NCI-H1436 (cell line): ENCODE data around the gene PCGF2.
"Not testable (repeated sequence)": the region's sequence is repeated elsewhere in the genome, so short reads cannot be mapped to it uniquely, and the experiment has no call there.

Experiments used
- DNase-seq: peaks from one replicate; lab custom pipeline; 2025; lab: John Stamatoyannopoulos, UW

The PCGF2 gene

DNA sequence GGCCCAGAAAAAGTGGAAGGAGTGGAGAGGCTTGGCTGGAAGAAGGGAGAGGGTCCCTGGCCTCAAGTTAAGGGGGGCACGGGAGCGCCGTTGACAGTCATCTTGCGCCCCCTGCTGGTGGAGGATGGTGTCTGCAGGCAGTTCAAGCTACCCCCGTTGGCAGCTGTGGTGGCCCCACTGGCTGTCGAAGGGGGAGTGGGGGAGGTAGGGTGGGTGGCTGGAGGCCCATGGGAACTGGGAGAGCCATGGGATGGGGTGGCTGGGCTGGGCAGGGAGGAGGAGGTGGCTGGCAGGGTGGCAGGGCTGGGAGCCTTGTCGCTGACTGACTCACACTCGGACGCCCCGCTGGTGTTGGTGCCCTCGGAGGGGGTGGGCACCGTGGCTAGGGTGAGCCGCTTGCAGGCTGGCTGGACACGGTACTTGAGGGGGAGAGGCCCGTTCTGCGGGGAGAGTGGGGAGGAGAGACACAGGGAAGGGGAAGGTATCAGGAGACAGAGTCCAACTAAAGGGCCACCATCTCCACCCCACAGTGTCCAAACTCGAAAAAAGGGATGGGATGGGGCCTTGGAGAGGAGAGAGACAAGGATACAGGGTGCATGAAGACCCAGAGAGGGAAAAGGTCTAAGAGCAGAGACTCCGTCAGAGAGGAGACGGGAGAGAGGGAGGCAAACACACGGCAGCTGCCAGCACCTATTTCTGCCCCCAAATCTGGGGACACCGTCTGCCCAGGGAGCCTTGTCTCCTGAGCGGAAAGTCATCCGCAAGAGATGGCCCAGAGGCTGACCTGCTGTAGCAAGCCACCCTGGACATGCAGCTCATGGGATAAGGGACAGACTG is 12.8 kb downstream of the PCGF2 start:
- peak; percentile 61 for DNase-seq

DNA sequence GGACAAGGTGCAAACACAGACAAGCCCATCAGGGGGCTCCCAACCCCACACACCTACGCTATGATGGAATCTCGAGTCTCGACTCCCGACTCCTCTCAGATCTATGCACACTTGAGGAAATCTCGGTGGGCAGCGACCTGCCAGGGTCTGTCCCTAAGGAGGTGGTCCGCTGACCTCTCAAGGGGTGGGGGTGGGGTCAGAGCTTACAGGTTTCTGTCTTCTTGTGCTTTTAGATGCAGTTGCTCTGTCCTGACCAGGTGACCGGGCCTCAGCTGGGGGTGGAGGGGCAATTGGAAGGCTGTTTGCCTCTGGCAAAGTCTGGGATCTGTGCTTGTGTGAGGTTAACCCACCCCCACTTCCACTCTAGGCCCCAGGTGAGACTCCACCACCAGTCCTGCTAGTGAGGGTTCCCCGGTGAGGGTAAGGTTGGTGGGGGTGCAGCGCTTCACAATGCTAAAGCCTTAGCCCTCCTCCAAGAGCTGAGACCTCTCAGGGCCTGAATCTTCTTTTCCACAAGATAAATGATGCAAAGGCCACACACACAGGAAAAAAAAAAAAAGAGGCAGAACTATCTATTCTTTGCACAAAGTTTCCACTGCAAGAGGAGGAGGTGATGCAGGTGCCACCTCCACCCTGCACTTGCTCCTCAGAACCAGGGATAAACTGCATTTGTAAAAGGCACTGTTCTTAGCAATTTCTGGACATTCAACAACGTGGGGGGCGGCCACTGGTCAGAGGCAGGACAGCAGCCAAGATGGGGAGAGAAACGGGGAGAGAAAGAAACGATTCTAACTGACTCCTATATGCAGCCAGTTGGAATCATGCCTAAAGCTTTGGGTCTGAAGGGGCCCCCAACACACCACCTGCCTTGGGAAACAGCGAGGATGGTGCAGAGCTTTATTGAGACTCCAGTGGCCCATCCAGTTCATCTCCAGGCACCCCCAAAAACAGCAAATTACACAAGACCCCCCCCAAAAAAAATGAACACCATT is 13.9 kb downstream of the PCGF2 start:
- no peak for DNase-seq

DNA sequence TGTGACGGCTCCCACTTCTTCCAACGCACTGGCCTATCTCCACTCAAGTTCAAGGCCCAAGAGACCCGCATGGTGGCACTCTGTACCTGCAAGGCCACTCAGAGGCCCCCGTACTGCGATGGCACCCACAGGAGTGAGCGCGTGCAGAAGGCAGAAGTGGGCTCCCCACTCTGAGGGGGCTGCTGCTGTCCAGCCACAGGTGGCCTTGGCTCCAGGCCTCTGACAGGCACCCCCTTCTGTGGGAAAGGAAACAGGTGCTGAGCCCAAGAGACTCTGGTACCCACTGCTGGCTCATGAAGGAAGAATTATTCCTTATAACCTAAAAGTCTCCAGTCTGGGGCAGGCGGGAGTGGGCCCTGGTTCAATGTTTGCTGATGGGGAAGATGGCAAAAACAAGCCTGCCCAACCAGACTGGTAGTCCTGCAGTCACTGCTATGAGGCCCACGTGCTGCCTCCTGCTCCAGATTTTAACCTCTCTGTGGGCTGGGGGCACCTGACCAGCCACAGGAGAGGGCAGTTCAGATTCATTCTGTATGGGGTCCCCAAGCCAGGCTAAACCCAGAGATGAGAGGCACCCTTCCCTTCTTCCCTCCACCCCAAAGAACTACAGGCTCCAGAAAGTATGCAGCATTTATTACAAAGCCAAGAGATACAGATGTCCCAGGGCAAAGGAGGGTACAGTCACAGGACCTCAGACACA is 14.7 kb downstream of the PCGF2 start:
- no peak for DNase-seq

DNA sequence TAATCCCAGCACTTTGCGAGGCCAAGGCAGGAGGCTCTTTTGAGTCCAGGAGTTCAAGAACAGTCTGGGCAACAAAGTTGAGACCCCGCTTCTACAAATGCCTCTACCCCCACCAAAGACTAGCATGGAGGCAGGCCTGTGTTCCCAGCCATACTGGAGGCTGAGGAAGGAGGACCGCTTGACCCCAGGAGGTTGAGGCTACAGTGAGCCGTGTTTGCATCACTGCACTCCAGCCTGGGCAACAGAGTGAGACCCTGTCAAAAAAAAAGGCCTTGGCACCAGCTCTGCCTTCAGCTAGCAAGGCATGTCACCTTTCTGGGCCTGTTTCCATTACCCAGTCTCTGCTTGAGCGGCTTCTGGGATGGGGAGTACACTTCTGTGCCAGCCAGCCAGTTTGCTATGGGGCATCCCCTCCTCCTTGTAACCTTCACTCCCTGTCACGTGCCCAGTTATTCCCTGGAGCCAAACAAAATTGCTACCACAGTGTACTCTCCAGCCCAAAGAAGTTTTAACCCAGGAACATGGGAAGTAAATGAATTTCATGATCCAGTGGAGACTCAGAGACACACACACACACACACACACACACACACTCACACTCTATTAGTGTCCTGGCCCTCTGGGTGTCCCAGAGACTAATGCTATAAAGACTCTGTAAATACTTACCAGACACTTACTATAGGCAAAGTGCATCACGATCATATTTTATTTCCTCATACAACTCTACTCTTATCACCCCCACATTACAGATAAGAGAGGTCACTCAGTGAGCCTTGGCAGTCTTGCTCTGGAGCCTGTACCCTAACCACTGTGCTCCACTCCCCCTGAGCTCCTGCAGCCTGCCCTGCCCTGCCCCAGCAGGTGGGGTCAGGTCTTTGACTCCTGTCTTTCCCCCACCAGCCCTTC is 15.5 kb downstream of the PCGF2 start:
- DNase-seq, result no peak

DNA sequence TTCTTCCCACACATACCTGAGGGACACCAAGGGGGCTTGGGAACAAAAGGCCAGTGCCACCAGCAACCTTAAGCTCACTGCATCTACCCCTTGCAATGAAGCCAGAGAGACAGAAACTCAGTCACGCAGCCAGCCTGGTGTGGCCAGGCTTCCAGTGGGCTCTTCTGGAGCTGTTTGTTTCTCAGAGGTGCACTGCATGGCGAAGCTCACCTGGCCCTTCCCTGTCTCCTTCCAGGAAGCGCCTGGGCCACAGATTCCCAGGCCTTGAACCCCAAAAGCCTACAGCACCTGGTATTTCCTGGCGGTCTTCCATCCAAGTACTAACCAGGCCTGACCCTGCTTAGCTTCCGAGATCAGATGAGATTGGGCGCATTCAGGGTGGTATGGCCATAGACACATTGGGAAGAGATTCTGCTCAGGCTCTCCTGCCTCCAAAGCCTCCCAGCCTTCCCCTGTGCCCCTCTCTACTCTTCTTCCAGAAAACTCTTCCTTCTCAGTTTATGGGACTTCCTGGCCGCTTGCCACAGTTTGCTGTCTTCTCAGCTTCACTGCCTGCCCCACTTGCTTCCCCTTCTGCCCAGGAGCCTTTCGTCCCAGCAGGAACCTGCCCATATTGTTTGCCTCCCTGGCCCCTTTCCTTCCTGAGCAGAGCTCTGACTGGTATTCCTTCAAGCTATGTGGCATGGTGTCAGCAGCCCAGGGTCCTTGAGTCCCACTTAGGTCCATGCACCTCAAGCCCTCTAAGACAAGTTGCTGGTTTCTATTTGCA is 16.4 kb downstream of the PCGF2 start:
- no peak for DNase-seq

DNA sequence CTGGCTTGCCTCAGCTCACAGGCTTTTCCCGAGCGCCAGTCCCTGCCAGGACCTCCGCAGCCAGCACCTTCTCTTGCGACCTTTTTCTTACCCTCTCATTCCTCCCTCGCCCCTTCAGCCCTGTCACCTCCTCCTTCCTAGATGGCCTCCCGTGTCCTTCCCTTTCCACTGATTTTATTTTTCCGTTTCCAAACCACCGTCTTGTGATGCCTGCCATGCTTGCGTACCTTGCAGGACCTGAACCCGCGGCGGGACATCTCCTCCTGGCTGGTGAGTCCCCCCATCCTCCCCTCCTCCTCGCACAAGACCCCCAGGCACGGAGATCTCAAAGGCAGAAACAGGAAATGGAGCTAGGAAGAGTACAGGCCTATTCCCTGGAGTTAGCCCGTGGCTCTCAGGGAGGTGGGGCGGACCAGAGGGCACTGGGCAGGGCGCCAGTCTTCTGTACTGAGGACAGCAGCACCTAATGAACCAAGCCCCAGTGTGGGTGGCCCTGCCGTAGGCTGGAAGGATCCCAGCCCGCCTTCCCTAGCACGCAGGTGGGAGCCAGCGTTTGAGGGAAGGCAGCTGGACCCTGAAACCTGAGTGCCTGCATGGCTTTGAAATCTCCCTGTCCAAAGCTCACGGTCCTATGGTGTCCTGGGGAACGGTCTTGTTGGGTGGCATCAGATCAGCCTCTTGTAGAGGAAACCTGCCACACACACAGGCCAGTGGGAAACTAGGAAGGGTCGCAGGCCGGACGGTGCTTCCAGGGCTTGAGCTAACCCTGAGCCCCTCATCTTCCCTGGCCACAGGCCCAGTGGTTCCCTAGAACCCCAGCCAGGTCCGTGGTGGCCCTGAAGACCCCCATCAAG is 17.4 kb downstream of the PCGF2 start:
- peak; percentile 60 for DNase-seq

DNA sequence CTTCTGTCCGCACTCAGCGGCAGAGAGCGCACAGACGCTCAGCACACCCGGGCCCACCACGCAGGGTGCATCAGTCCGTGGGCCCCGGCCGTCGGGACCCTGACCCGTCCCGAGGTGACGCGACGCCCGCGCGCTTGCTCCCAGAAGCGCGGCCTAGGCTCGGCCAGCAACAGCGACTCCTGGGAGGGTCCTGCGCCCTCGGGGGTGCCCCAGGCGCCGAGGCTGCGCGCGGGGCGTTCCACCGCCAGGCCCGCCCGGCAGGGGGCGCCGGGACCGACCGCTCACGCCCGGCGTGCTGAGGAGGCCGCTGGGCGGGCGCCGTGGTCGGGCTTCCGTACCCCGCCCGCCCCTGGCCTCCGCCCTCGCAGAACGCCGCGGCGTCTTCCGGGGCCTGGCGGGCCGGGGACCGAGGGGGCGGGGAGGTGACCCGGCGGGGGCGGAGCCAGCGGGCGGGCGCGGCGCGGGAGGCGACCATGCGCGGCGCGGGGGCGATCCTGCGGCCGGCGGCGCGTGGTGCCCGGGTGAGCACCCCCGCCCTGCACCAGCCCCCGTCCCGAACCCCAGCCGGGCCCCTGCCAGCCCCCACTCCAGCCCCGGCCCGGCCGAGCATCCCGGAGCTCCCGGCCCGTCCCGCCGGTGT is 18.1 kb downstream of the PCGF2 start, which contains the start of gene CISD3:
Gene CISD3, plus strand, starts transcription at position 456 of the 640 bp plus-strand sequence. Its CDS starts 18 bp downstream, at position 474.
- DNase-seq, result peak; percentile 86

DNA sequence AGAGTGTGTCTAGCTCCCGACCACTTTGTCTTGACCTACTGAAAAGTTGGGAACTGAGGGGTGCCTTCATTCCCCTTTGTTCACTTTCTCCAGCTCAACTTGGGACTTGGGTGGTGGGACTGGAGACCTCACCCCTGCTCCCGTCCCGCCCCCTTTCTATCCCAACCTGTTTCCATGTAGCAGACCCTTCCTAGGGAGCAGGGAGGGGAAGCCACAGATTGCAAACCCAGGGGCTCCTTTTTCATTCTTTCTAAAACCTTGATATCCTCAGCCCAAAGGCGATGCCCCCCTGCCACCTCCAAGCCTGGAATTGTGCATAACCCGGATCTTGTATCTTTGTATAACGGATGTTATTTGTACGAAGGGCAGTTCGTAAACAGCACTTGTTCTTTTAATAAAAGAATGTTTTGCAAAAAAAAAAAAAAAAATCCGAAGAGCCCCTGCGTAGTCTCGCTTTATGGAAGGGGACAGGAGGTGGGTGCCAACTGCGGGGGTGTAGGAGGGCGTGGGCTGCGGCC is 18.7 kb downstream of the PCGF2 start:
- DNase-seq, result no peak

DNA sequence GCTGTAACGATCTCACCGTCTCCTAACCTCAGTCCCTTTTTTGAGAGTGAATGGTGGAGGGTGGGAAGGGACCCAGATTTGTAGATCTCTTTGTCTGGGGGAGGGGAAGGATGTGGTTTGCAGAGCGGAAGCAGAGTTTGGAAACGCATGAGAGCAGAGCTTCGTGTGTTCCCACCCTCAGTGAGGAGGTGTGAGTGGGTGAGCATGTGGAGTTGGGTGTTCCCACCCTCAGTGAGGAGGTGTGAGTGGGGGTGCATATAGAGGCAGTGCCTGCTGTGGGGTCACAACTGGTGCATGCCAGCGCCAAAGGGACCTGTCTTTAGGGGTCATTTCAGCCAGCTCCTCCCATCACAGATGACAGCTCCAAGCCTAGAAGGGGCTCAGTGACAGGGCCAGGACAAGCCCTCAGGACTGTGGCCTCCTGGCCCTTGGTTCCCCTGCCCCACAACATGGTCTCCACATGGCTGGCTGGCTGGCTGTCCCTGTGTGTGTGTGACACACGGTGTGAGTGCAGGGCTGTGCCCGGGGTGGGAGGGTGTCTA is 19.8 kb downstream of the PCGF2 start:
- no peak for DNase-seq

DNA sequence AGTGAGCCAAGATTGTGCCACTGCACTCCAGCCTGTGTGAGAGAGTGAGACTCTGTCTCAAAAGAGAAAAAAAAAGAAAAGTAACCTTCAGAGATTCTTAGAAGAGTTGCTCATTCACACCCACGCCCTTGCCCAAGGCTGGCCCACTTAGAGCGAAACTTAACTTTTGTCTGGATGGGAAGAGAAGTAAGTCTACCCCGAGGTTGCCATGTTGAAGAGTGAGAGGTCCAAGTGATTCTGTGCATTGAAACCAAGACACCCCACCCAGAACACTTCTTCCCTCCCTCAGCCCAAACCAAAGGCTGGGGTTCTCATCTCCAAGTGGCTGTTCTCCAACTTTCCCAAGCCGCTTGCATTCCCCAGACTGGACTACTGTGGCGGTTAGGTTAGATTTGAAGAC is 20.4 kb downstream of the PCGF2 start:
- DNase-seq, result no peak

DNA sequence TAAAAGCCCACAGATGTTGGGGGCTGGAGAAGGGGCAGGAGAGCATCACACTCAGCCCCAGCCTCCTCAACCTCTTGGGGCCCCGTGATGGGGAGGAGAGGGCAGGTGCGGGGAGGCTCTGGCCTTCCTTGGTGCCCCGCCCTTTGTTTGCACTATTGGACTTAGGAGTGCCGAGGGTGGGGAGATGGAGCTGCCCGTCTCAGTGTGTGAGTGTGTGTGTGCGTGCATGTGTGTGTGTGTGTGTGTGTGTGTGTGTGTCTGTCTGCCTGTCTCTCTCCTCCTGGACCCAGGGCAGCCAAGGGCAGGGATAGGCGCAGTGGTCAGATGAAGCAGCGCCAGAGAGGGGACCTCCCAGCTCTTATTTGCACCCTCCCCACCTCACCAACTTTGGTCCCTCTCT is 22.0 kb downstream of the PCGF2 start:
- not testable (repeated sequence) for DNase-seq

DNA sequence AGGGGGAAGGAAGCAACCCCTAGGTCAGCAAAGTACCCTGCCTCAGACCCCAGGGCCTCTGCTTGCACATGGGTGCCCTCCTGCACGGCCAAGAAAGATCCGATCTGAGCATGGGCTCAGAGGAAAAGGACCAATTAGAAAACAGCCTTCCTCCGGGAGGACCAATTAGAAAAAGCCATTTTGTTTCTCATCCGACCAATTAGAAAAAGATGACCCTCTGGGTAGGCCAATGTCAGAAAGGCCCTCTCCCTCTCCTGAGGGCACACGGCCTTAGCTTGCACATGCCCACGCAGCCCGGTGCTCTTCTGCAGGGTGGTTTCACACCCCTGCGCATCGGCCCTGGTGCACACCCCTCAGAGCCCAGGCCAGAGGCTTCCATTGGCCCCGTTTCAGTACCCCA is 23.1 kb downstream of the PCGF2 start:
- no peak for DNase-seq

DNA sequence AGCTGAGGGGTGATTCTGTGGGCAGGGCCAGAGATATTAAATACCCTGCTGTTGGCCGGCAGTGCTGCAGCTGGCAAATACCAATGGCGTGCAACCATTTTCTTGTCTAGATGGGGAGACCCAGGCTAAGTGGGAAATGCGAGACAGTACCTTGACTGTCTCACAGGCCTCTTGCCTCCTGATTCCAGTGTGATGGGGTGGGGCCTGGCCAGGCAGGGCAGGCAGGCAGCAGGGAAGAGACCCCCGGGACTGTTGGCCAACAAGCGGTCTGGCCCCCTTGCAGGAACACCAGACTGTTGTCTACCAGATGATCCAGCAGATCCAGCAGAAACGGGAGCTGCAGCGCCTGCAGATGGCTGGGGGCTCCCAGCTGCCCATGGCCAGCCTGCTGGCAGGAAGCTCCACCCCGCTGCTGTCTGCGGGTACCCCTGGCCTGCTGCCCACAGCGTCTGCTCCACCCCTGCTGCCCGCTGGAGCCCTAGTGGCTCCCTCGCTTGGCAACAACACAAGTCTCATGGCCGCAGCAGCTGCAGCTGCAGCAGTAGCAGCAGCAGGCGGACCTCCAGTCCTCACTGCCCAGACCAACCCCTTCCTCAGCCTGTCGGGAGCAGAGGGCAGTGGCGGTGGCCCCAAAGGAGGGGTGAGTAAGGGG is 23.7 kb downstream of the PCGF2 start:
- no peak for DNase-seq

DNA sequence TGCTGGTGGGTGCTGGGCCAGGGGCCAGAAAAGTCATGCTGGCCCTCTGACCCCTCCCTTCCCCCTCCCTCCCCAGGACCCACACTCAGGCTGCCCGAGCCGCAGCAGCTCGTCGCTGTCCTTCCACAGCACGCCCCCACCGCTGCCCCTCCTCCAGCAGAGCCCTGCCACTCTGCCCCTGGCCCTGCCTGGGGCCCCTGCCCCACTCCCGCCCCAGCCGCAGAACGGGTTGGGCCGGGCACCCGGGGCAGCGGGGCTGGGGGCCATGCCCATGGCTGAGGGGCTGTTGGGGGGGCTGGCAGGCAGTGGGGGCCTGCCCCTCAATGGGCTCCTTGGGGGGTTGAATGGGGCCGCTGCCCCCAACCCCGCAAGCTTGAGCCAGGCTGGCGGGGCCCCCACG is 26.3 kb downstream of the PCGF2 start:
- DNase-seq, result no peak

DNA sequence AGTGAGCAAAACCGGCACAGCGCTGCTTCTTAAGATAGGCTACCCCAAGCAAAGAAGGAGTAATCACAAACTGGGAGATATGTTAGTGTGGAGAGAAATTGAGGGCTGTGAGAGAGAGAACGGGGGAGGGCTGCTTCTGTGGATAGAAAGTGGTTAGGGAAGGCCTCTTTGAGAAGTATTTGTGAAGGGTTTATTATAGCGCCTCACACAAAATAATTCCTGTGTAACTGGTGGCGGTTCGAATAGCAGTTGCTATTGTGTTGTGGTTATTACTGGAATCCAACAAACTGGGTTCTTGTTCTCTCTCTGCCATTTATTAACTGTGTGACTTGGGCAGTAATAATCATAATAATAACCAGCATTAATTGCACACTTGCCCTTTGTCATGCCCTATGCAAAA is 27.2 kb downstream of the PCGF2 start:
- no peak for DNase-seq

DNA sequence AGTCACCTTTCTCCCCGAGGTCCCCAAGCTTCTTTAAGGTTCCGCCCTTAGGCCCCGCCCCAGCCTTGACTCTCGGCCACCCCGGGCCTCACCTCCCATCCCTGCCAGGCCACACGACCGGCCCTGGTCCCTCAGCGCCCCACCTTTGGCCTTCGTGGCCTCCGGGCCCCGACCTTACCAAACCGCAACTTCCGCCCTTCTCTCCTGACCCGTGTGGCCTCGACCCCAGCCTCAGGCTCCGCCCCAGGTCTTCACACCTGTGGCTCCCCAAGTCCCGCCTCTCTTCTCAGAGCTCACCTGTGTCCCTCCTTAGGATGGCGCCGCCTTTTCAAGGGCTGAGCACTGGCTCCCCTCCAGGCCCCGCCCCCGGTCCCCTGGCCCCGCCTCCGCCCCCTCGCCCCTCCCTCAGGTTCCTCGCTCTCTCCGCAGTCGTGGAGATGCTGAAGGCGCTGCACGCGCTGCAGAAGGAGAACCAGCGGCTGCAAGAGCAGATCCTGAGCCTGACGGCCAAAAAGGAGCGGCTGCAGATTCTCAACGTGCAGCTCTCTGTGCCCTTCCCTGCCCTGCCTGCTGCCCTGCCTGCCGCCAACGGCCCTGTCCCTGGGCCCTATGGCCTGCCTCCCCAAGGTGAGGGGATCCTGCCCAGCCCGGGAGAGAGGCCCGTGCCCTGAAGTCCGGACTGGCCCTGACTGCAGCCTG is 28.0 kb downstream of the PCGF2 start:
- no peak for DNase-seq

DNA sequence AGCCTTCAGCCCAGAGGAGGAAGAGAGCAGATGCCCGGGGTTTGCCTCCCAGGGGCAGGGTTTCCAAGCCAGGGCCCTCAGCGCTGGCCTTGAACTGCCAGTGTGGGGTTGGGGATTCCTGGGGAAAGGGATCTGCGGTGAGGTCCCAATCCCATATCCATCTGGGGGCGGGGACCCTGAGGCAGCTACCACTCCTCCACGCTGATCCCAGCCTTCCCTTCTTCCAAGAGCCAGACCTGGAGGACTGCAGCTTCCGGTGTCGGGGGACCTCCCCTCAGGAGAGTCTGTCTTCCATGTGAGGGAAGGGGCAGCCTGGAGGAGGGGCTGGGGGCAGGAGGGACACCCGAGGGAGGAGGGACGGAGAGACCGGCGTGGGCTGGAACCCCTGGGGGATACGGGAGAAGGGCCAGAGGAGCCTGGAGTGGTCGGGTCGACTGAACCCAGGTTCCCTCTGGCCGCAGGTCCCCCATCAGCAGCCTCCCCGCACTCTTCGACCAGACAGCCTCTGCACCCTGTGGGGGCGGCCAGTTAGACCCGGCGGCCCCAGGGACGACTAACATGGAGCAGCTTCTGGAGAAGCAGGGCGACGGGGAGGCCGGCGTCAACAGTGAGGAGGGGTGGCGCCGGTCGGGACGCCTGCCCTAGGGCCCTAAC is 28.7 kb downstream of the PCGF2 start:
- no peak for DNase-seq
